HepG2 (cell line): ENCODE measurements around the gene MZT1. TPM values are rescaled to one million over a fixed set of nuclear protein-coding genes. Genes with fewer than 3 reads are reported as not detected.

ENCODE experiments used
- AGO2 ChIP-seq: fragments of 200-400 bp; formaldehyde crosslinking; optimal IDR thresholded peaks from 2 replicates; pipeline ENCODE3; 2017; ENCODE audit warnings: mild to moderate bottlenecking, low read depth, low read length, moderate library complexity
- CREM ChIP-seq, 2 experiments: sonication (generic) in 1 of 2; formaldehyde crosslinking in 1 of 2; IDR thresholded peaks; 2 replicates each; pipeline versions ENCODE4 v1.4.0 to v1.6.1; 2016 to 2020; ENCODE audit warnings: antibody characterized with exemption in 1 of 2, mild to moderate bottlenecking in 1 of 2, missing genetic modification reagents in 1 of 2
- CSRNP2 ChIP-seq: sonication (generic); formaldehyde crosslinking; conservative IDR thresholded peaks from 2 replicates; pipeline ENCODE4 v1.8.0; 2022; ENCODE audit warnings: low read depth, missing genetic modification reagents
- KDM1A ChIP-seq: IDR thresholded peaks from 2 replicates; pipeline ENCODE4 v1.6.1; 2016; ENCODE audit warnings: missing compliant biosample characterization
- NR2F2 ChIP-seq: IDR thresholded peaks from 2 replicates; pipeline ENCODE4 v1.6.1; 2012; ENCODE audit warnings: low read depth, inconsistent platforms, borderline replicate concordance
- POLR2AphosphoS5 ChIP-seq: IDR thresholded peaks from 2 replicates; pipeline ENCODE4 v1.6.1; 2012; ENCODE audit warnings: low read depth, low read length
- RBFOX2 ChIP-seq: fragments of 200-400 bp; formaldehyde crosslinking; IDR thresholded peaks from 2 replicates; pipeline ENCODE4 v1.6.1; 2017; ENCODE audit warnings: low read depth, mild to moderate bottlenecking, low read length
- SRSF9 ChIP-seq: fragments of 200-400 bp; formaldehyde crosslinking; IDR thresholded peaks from 2 replicates; pipeline ENCODE4 v1.6.1; 2018; ENCODE audit warnings: borderline replicate concordance, mild to moderate bottlenecking, low read depth, low read length; ENCODE audit not compliant: insufficient read depth, poor library complexity, severe bottlenecking
- ZC3H13 ChIP-seq: sonication (generic); formaldehyde crosslinking; IDR thresholded peaks from 2 replicates; pipeline ENCODE4 v1.8.1; 2023; ENCODE audit warnings: mild to moderate bottlenecking, missing genetic modification reagents, moderate library complexity
- ZNF484 ChIP-seq: sonication (generic); formaldehyde crosslinking; IDR thresholded peaks from 2 replicates; pipeline ENCODE4 v1.5.1; 2020; ENCODE audit warnings: mild to moderate bottlenecking, low read depth, missing genetic modification reagents, borderline replicate concordance
- polyA plus RNA-seq, 8 experiments: library from polyadenylated mRNA; depleted of rRNA in 3 of 8; stranded (reverse) in 7 of 8; unstranded in 1 of 8; fragments of >200 nt; fragmentation: Illumina TruSeq in 4 of 8; extraction: Trizol in 4 of 8; gene quantifications; 2 replicates each; pipeline versions ENCODE4 v1.2.1 to v1.2.3, GENCODE V29; 2011 to 2016; ENCODE audit warnings: low read depth in 4 of 8, missing spikeins in 1 of 8, mixed read lengths in 1 of 8; ENCODE audit not compliant: insufficient read depth in 1 of 8
- total RNA-seq, 5 experiments: library from RNA; depleted of rRNA; stranded (reverse); fragments of >200 nt; fragmentation: Illumina TruSeq; extraction: Trizol; gene quantifications; 2 replicates each; pipeline ENCODE4 v1.2.3, GENCODE V29; 2016; ENCODE audit warnings: low read depth in 1 of 5
- TF ChIP-seq, protein P1 (sequence below): sonication (generic); formaldehyde crosslinking; IDR thresholded peaks from 2 replicates; pipeline ENCODE4 v1.5.1; 2020; ENCODE audit warnings: missing genetic modification reagents, mild to moderate bottlenecking, borderline replicate concordance
- TF ChIP-seq, protein P2 (sequence below): sonication (generic); formaldehyde crosslinking; IDR thresholded peaks from 2 replicates; pipeline ENCODE4 v1.4.0; 2020; ENCODE audit warnings: mild to moderate bottlenecking, low read depth, missing genetic modification reagents
- TF ChIP-seq, protein P3 (sequence below): sonication (generic); formaldehyde crosslinking; IDR thresholded peaks from 2 replicates; pipeline ENCODE4 v1.8.0; 2022; ENCODE audit warnings: mild to moderate bottlenecking, missing genetic modification reagents
- TF ChIP-seq, protein P4 (sequence below): sonication (generic); formaldehyde crosslinking; IDR thresholded peaks from 2 replicates; pipeline ENCODE4 v1.4.0; 2020; ENCODE audit warnings: missing genetic modification reagents, borderline replicate concordance
- TF ChIP-seq, protein P5 (sequence below): IDR thresholded peaks from 2 replicates; pipeline ENCODE4 v1.6.1; 2016; ENCODE audit warnings: low read depth, borderline replicate concordance
- TF ChIP-seq, protein P6 (sequence below): sonication (generic); formaldehyde crosslinking; IDR thresholded peaks from 2 replicates; pipeline ENCODE4 v1.8.1; 2023; ENCODE audit warnings: mild to moderate bottlenecking, moderate library complexity, missing genetic modification reagents

MZT1 gene
- total and polyA plus RNA-seq, 2 of the 13 experiments (the other 11 are each of a cell fraction or from before 2014, with no cell fraction given): 11.7 to 17.2 TPM

DNA sequence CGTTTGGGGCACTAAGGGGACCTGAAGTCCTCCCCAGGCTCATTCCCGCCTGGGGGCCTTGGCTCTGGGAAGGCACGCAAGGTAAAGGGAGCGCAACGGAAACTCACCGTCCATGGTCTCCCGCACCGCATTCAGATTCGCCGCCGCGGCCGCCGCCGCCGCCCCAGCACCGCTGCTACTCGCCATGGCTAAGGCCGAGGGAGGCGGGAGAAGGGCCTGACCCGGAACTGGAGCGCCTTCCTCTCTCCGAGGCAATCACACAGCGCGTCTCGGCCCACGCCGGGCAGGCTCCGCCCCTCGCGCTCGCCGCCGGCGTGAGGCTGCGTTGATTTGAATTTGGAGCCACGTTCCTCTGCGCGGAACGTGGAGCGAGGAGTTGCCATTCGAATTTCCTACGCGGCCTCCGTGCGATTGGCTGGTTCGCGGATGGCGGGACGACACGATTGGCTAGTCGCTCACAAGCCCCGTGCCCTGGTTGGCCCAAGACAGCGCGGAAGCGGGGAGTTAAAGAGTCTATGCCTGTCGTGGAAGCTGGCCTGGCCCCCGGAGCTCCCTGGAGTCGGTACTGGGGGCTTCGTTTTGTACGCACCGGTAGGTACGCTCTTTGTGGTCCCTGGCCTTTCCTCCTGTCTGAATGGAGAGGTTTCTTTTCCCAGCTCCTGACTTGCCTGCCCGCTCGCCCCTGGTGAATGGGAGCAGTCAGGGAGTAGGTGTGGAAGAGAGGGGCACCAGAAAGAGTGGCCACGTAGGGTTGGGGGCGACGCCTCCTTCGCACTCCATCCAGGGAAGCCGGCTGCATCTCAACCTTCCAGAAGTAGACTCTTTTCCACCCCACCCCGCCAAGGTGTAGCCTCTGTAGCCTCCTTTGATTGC, at the start of gene MZT1, which contains the start of gene BORA (continued):
- TF ChIP-seq, protein P1, sequence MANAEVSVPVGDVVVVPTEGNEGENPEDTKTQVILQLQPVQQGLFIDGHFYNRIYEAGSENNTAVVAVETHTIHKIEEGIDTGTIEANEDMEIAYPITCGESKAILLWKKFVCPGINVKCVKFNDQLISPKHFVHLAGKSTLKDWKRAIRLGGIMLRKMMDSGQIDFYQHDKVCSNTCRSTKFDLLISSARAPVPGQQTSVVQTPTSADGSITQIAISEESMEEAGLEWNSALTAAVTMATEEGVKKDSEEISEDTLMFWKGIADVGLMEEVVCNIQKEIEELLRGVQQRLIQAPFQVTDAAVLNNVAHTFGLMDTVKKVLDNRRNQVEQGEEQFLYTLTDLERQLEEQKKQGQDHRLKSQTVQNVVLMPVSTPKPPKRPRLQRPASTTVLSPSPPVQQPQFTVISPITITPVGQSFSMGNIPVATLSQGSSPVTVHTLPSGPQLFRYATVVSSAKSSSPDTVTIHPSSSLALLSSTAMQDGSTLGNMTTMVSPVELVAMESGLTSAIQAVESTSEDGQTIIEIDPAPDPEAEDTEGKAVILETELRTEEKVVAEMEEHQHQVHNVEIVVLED (CRISPR knock-in tag): peak; percentile 99
- no peak for TF ChIP-seq NR2F2
- TF ChIP-seq CSRNP2: peak; percentile 99
- TF ChIP-seq, protein P2, sequence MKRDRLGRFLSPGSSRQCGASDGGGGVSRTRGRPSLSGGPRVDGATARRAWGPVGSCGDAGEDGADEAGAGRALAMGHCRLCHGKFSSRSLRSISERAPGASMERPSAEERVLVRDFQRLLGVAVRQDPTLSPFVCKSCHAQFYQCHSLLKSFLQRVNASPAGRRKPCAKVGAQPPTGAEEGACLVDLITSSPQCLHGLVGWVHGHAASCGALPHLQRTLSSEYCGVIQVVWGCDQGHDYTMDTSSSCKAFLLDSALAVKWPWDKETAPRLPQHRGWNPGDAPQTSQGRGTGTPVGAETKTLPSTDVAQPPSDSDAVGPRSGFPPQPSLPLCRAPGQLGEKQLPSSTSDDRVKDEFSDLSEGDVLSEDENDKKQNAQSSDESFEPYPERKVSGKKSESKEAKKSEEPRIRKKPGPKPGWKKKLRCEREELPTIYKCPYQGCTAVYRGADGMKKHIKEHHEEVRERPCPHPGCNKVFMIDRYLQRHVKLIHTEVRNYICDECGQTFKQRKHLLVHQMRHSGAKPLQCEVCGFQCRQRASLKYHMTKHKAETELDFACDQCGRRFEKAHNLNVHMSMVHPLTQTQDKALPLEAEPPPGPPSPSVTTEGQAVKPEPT: peak; percentile 80; the same call in 1 of the 2 replicates
- TF ChIP-seq KDM1A: no peak
- TF ChIP-seq CREM (IDR thresholded peaks at IDR 0.05): peak; percentile 63
- TF ChIP-seq CREM (CRISPR knock-in tag; IDR thresholded peaks at IDR 0.05): no peak
- TF ChIP-seq, protein P3, sequence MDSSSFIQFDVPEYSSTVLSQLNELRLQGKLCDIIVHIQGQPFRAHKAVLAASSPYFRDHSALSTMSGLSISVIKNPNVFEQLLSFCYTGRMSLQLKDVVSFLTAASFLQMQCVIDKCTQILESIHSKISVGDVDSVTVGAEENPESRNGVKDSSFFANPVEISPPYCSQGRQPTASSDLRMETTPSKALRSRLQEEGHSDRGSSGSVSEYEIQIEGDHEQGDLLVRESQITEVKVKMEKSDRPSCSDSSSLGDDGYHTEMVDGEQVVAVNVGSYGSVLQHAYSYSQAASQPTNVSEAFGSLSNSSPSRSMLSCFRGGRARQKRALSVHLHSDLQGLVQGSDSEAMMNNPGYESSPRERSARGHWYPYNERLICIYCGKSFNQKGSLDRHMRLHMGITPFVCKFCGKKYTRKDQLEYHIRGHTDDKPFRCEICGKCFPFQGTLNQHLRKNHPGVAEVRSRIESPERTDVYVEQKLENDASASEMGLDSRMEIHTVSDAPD (CRISPR knock-in tag): peak; percentile 96
- peak; percentile 89 for TF ChIP-seq RBFOX2
- no peak for TF ChIP-seq ZNF484
- TF ChIP-seq, protein P4, sequence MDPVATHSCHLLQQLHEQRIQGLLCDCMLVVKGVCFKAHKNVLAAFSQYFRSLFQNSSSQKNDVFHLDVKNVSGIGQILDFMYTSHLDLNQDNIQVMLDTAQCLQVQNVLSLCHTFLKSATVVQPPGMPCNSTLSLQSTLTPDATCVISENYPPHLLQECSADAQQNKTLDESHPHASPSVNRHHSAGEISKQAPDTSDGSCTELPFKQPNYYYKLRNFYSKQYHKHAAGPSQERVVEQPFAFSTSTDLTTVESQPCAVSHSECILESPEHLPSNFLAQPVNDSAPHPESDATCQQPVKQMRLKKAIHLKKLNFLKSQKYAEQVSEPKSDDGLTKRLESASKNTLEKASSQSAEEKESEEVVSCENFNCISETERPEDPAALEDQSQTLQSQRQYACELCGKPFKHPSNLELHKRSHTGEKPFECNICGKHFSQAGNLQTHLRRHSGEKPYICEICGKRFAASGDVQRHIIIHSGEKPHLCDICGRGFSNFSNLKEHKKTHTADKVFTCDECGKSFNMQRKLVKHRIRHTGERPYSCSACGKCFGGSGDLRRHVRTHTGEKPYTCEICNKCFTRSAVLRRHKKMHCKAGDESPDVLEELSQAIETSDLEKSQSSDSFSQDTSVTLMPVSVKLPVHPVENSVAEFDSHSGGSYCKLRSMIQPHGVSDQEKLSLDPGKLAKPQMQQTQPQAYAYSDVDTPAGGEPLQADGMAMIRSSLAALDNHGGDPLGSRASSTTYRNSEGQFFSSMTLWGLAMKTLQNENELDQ (CRISPR knock-in tag): no peak
- TF ChIP-seq, protein P5, sequence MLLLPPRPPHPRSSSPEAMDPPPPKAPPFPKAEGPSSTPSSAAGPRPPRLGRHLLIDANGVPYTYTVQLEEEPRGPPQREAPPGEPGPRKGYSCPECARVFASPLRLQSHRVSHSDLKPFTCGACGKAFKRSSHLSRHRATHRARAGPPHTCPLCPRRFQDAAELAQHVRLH (CRISPR knock-in tag): peak; percentile 87; the same call in 1 of the 2 replicates
- TF ChIP-seq SRSF9: no peak
- TF ChIP-seq ZC3H13 (CRISPR knock-in tag): peak; percentile 99
- peak; percentile 70 for TF ChIP-seq POLR2AphosphoS5
- TF ChIP-seq, protein P6, sequence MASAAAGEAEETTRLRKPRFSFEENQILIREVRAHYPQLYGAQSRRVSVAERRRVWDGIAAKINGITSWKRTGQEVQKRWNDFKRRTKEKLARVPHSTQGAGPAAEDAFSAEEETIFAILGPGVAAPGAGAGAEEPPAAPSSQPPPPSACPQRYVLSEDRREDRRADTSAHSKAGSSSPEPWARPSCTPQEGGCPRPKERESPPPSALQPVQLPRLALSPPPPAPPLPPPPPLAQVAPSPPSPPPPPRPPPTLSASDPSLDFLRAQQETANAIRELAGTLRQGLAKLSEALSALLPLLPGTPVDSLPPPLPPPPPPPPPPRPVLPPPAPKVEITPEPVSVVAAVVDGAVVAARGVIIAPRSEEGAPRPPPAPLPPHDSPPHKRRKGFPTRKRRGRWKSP (CRISPR knock-in tag): peak; percentile 93
- TF ChIP-seq AGO2: peak; percentile 48
